Measurements from ENCODE around the gene AGBL3.

Gene AGBL3

GRCh38 chr7:135079068-135079467, 92.8 kb downstream of the AGBL3 start:
- H3K4me3 ChIP-seq (ENCODE audit: low read depth in 1 of 2, low read length in 2 of 2), result no peak overlapping the region
- H3K4me2 ChIP-seq (ENCODE audit: insufficient read depth, low read length), result no peak overlapping the region
- H3K27ac ChIP-seq (ENCODE audit: low read length), result no peak overlapping the region
- no peak for TF ChIP-seq CTCF (IDR thresholded peaks at IDR 0.05; ENCODE audit: borderline replicate concordance, extremely low read depth, low read length, poor library complexity, severe bottlenecking)
- TF ChIP-seq EZH2 (IDR thresholded peaks at IDR 0.05; ENCODE audit: borderline replicate concordance, low read depth, low read length, severe bottlenecking), result no peak
- no peaks in the 10 kb centered on the region for H4K20me1 ChIP-seq (ENCODE audit: insufficient read depth, low read length)
- no peak for DNase-seq
- no peak overlapping the region for H3K9ac ChIP-seq (ENCODE audit: low read depth, low read length)
- peaks cover 2% of the 10 kb centered on the region for H3K27me3 ChIP-seq (ENCODE audit: insufficient read depth, low read length, poor library complexity)
- no peaks in the 10 kb centered on the region for H3K36me3 ChIP-seq (ENCODE audit: insufficient read depth, low read length)
- H3K9me3 ChIP-seq (ENCODE audit: insufficient read depth, low read length, severe bottlenecking), result no peaks in the 10 kb centered on the region
- H3K79me2 ChIP-seq (ENCODE audit: insufficient read depth, low read length), result no peaks in the 10 kb centered on the region
- no peaks in the 10 kb centered on the region for H3K4me1 ChIP-seq (ENCODE audit: insufficient read depth, low read length)
- ATAC-seq (ENCODE audit: insufficient read depth, low read depth), result no peak
- H2AFZ ChIP-seq (ENCODE audit: low read depth, low read length), result no peak overlapping the region

- ATAC-seq (ENCODE audit: insufficient read depth, low read depth) (no peak), DNase-seq (no peak)
- Histone ChIP-seq H2AFZ (ENCODE audit: low read depth, low read length) (no peak overlapping the region), H4K20me1 (ENCODE audit: insufficient read depth, low read length) (no peaks in the 10 kb centered on the region), H3K27me3 (ENCODE audit: insufficient read depth, low read length, poor library complexity) (no peaks in the 10 kb centered on the region), H3K36me3 (ENCODE audit: insufficient read depth, low read length) (no peaks in the 10 kb centered on the region), H3K4me1 (ENCODE audit: insufficient read depth, low read length) (no peaks in the 10 kb centered on the region), H3K9ac (ENCODE audit: low read depth, low read length) (no peak overlapping the region), H3K79me2 (ENCODE audit: insufficient read depth, low read length) (no peaks in the 10 kb centered on the region), H3K4me2 (ENCODE audit: insufficient read depth, low read length) (no peak overlapping the region), H3K4me3 (ENCODE audit: low read depth in 1 of 2, low read length in 2 of 2) (no peak overlapping the region), H3K9me3 (ENCODE audit: insufficient read depth, low read length, severe bottlenecking) (no peaks in the 10 kb centered on the region), H3K27ac (ENCODE audit: low read length) (no peak overlapping the region)
- TF ChIP-seq EZH2 (IDR thresholded peaks at IDR 0.05; ENCODE audit: borderline replicate concordance, low read depth, low read length, severe bottlenecking) (no peak), CTCF (IDR thresholded peaks at IDR 0.05; ENCODE audit: borderline replicate concordance, extremely low read depth, low read length, poor library complexity, severe bottlenecking) (no peak)
Observed at GRCh38 chr7:135083005-135083404, 96.7 kb downstream of the AGBL3 start.

- Histone ChIP-seq H3K4me1 (ENCODE audit: insufficient read depth, low read length) (no peaks in the 10 kb centered on the region), H3K79me2 (ENCODE audit: insufficient read depth, low read length) (no peaks in the 10 kb centered on the region), H3K4me2 (ENCODE audit: insufficient read depth, low read length) (no peak overlapping the region), H3K27me3 (ENCODE audit: insufficient read depth, low read length, poor library complexity) (no peaks in the 10 kb centered on the region), H3K36me3 (ENCODE audit: insufficient read depth, low read length) (no peaks in the 10 kb centered on the region), H3K27ac (ENCODE audit: low read length) (no peak overlapping the region), H3K9me3 (ENCODE audit: insufficient read depth, low read length, severe bottlenecking) (no peaks in the 10 kb centered on the region), H3K9ac (ENCODE audit: low read depth, low read length) (no peak overlapping the region), H4K20me1 (ENCODE audit: insufficient read depth, low read length) (no peaks in the 10 kb centered on the region), H3K4me3 (ENCODE audit: low read depth in 1 of 2, low read length in 2 of 2) (no peak overlapping the region), H2AFZ (ENCODE audit: low read depth, low read length) (no peak overlapping the region)
- no peak for ATAC-seq (ENCODE audit: insufficient read depth, low read depth)
- TF ChIP-seq EZH2 (IDR thresholded peaks at IDR 0.05; ENCODE audit: borderline replicate concordance, low read depth, low read length, severe bottlenecking), result no peak
- TF ChIP-seq CTCF (IDR thresholded peaks at IDR 0.05; ENCODE audit: borderline replicate concordance, extremely low read depth, low read length, poor library complexity, severe bottlenecking), result no peak
- no peak for DNase-seq
Observed at GRCh38 chr7:135088566-135088965, 102.3 kb downstream of the AGBL3 start.

- Histone ChIP-seq H3K9me3 (ENCODE audit: insufficient read depth, low read length, severe bottlenecking) (no peaks in the 10 kb centered on the region), H3K36me3 (ENCODE audit: insufficient read depth, low read length) (no peaks in the 10 kb centered on the region), H3K79me2 (ENCODE audit: insufficient read depth, low read length) (no peaks in the 10 kb centered on the region), H3K4me3 (ENCODE audit: low read depth in 1 of 2, low read length in 2 of 2) (no peak overlapping the region), H3K4me2 (ENCODE audit: insufficient read depth, low read length) (no peak overlapping the region), H3K27me3 (ENCODE audit: insufficient read depth, low read length, poor library complexity) (no peaks in the 10 kb centered on the region), H3K9ac (ENCODE audit: low read depth, low read length) (no peak overlapping the region), H3K27ac (ENCODE audit: low read length) (no peak overlapping the region), H4K20me1 (ENCODE audit: insufficient read depth, low read length) (no peaks in the 10 kb centered on the region), H3K4me1 (ENCODE audit: insufficient read depth, low read length) (no peaks in the 10 kb centered on the region), H2AFZ (ENCODE audit: low read depth, low read length) (no peak overlapping the region)
- no peak for TF ChIP-seq EZH2 (IDR thresholded peaks at IDR 0.05; ENCODE audit: borderline replicate concordance, low read depth, low read length, severe bottlenecking)
- no peak for TF ChIP-seq CTCF (IDR thresholded peaks at IDR 0.05; ENCODE audit: borderline replicate concordance, extremely low read depth, low read length, poor library complexity, severe bottlenecking)
- DNase-seq, result no peak
- no peak for ATAC-seq (ENCODE audit: insufficient read depth, low read depth)
Observed at GRCh38 chr7:135091717-135092116, 105.4 kb downstream of the AGBL3 start.

All from DND-41 (cell line).